ENCODE results near the gene BICRA. TPM values are rescaled to one million over a fixed set of nuclear protein-coding genes. Genes with fewer than 3 reads are reported as not detected.

Gene BICRA
- total RNA-seq, 1 experiment from 2014 or later, result 29.3 TPM

DNA sequence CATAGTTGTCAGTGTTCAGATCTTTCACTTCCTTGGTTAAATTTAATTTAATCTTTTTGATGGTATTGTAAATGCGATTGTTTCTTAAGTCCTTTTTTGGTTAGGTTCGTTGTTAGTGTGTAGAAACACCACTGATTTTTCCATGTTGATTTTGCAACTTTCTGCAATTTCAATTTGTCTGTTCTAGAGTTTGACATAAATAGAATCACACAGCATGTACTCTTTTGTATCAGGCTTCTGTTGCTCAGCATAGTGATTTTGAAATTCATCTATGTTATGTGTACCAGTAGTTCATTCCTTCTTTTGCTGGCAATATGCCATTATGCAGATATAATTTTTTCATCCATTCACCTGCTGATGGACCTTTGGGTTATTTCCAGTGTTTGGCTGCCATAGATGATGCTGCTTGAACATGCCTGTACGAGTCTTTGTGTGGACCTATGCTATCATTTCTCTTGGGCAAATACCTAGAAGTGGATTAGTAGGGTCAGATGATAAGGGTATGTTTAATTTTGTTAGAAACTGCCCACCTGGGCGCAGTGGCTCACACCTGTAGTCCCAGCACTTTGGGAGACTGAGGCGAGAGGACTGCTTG is 33.1 kb downstream of the BICRA start:
- Histone ChIP-seq H3K18ac (ENCODE audit: insufficient read length, low read depth, low read length) (no peak overlapping the region), H3K79me2 (ENCODE audit: insufficient read depth, low read length) (peaks cover 18% of the 10 kb centered on the region; the same call in 1 of the 2 replicates), H3K9me3 (ENCODE audit: control insufficient read depth, low read depth, low read length) (no peaks in the 10 kb centered on the region), H2AFZ (ENCODE audit: low read length) (no peak overlapping the region), H3K23me2 (ENCODE audit: insufficient read length, low read depth, low read length, poor library complexity, severe bottlenecking) (no peaks in the 10 kb centered on the region), H2AK5ac (ENCODE audit: insufficient read length, low read length) (no peak overlapping the region), H2BK20ac (ENCODE audit: low read depth, low read length, poor library complexity, severe bottlenecking) (no peak overlapping the region), H3K56ac (ENCODE audit: insufficient read length, low read depth, low read length) (no peak overlapping the region), H3K23ac (ENCODE audit: insufficient read length, low read depth, low read length) (no peak overlapping the region), H4K8ac (replicated peaks; ENCODE audit: insufficient read length, low read depth, low read length) (no peak overlapping the region), H3K27ac (ENCODE audit: insufficient read length, low read depth, low read length) (no peak overlapping the region), H3K4ac (ENCODE audit: low read depth, low read length) (no peak overlapping the region), H3K14ac (ENCODE audit: insufficient read depth, low read length) (no peak overlapping the region), H4K20me1 (ENCODE audit: control insufficient read depth, insufficient read depth, insufficient read length) (no peaks in the 10 kb centered on the region), H2BK15ac (ENCODE audit: low read depth, low read length) (no peak overlapping the region), H4K5ac (ENCODE audit: insufficient read length, low read depth, low read length) (no peak overlapping the region), H3K79me1 (ENCODE audit: insufficient read depth, low read depth, low read length, poor library complexity, severe bottlenecking) (peaks cover 10% of the 10 kb centered on the region), H2BK5ac (ENCODE audit: insufficient read length, low read length) (no peak overlapping the region), H3K4me1 (ENCODE audit: insufficient read depth, low read length) (no peaks in the 10 kb centered on the region; the same call in 1 of the 2 replicates), H3K27me3 (ENCODE audit: insufficient read depth, low read length) (no peaks in the 10 kb centered on the region), H3K9ac (ENCODE audit: extremely low read depth, insufficient read length, low read length) (no peak overlapping the region), H2BK12ac (ENCODE audit: insufficient read length, low read depth, low read length) (no peak overlapping the region), H2BK120ac (ENCODE audit: low read depth, low read length, poor library complexity, severe bottlenecking) (no peak overlapping the region), H3T11ph (ENCODE audit: low read length) (no peak overlapping the region), H3K4me2 (ENCODE audit: insufficient read depth, insufficient read length, low read length) (no peak overlapping the region), H4K91ac (ENCODE audit: insufficient read length, low read depth, low read length) (no peak overlapping the region)
- WGBS (ENCODE audit: extremely low coverage, insufficient read length, low lambda C conversion rate), result no CpG with 5 or more reads among the region's 5 CpGs
- TF ChIP-seq, protein P1, sequence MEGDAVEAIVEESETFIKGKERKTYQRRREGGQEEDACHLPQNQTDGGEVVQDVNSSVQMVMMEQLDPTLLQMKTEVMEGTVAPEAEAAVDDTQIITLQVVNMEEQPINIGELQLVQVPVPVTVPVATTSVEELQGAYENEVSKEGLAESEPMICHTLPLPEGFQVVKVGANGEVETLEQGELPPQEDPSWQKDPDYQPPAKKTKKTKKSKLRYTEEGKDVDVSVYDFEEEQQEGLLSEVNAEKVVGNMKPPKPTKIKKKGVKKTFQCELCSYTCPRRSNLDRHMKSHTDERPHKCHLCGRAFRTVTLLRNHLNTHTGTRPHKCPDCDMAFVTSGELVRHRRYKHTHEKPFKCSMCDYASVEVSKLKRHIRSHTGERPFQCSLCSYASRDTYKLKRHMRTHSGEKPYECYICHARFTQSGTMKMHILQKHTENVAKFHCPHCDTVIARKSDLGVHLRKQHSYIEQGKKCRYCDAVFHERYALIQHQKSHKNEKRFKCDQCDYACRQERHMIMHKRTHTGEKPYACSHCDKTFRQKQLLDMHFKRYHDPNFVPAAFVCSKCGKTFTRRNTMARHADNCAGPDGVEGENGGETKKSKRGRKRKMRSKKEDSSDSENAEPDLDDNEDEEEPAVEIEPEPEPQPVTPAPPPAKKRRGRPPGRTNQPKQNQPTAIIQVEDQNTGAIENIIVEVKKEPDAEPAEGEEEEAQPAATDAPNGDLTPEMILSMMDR (conservative IDR thresholded peaks at IDR 0.05), result no peak
- no peak for DNase-seq
- Mint-ChIP-seq H3K4me3 (no peak overlapping the region), H3K36me3 (ENCODE audit: insufficient read depth in 1 of 3, low read depth in 3 of 3) (peaks cover 11 to 32% (median 26%) of the 10 kb centered on the region in 3 experiments; a peak in 6 of 7 replicates), H3K4me1 (peaks cover 12% of the 10 kb centered on the region in 2 experiments), H3K27ac (no peak overlapping the region), H3K27me3 (ENCODE audit: low read depth) (no peaks in the 10 kb centered on the region), H3K9me3 (peaks cover 1 to 3% of the 10 kb centered on the region in 2 experiments; a peak in 3 of 5 replicates)

Measured in H9 (cell line).